ENCODE results near the gene AMMECR1. TPM values are rescaled to one million over a fixed set of nuclear protein-coding genes. Genes with fewer than 3 reads are reported as not detected.

AMMECR1 gene
- total and polyA plus RNA-seq, 2 of the 8 experiments (the other 6 are each of a cell fraction or from before 2014, with no cell fraction given), result 10.2 to 21.2 TPM

DNA sequence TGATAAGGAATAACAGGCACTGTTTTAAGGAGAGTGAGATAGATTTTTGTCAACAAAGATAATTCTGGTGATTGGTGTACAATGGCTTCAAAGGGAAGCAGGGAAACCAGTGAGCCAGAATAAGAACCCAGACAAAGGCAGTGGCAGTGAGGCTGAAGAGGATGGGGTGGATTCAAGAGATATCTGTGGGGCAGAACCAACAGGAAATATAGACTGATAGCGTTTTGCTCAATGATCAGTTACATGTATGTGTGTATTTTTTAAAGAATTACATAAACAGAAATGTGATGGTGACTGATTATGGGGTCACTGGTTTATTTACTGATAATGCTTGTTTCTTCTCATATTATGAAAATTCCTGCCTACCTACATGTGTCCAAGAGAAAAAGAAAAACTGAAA lies 66.4 kb downstream of the AMMECR1 start (continued):
- no peak for TF ChIP-seq TAF7 (optimal IDR thresholded peaks at IDR 0.05; ENCODE audit: borderline replicate concordance, low read depth, low read length)
- no peak for TF ChIP-seq EP300 (IDR thresholded peaks at IDR 0.05; ENCODE audit: borderline replicate concordance in 1 of 2, low read depth in 2 of 2, low read length in 2 of 2)
- TF ChIP-seq ASH2L (IDR thresholded peaks at IDR 0.05; ENCODE audit: low read length), result no peak
